Measurements from ENCODE around the gene YKT6. TPM values are rescaled to one million over a fixed set of nuclear protein-coding genes. Genes with fewer than 3 reads are reported as not detected.

YKT6 gene
- total and polyA plus RNA-seq, 2 donors (not counting 1 experiment from before 2014, with no cell fraction given), result 36.5 to 62.3 TPM

GRCh38 chr7:44185729-44186128, 15.0 kb upstream of the YKT6 start:
- intact Hi-C loops (cut with micrococcal nuclease), result no loop called here
- H3K9ac ChIP-seq (ENCODE audit: low read length), result no peak overlapping the region
- no peaks in the 10 kb centered on the region for H3K4me1 ChIP-seq (ENCODE audit: control insufficient read depth in 2 of 2, insufficient read depth in 2 of 2, low read length in 2 of 2)
- ATAC-seq (ENCODE audit: low read depth), result no peak
- no peaks in the 10 kb centered on the region for H3K36me3 ChIP-seq (replicated peaks in 1 of 2; ENCODE audit: control extremely low read depth in 1 of 2, control insufficient read depth in 1 of 2, extremely low read depth in 1 of 2, insufficient read depth in 2 of 2, low read length in 1 of 2)
- ChIA-PET CTCF (no interaction called here), POLR2A (interaction anchor here (0.8 kb wide), 1 partner anchor 15 kb away, joined by 3 read pairs; no protein-coding TSS in a partner anchor)
- H3K4me1 Mint-ChIP-seq, result no peaks in the 10 kb centered on the region
- H3K4me2 ChIP-seq (replicated peaks; ENCODE audit: low read depth, low read length, poor library complexity, severe bottlenecking), result no peak overlapping the region
- H3K4me3 ChIP-seq (ENCODE audit: control extremely low read depth in 1 of 5, extremely low read depth in 1 of 5, insufficient read depth in 1 of 5, low read depth in 2 of 5, low read length in 4 of 5), result no peak overlapping the region
- no peak overlapping the region for H2AFZ ChIP-seq (ENCODE audit: insufficient read depth, low read depth, low read length, poor library complexity, severe bottlenecking)
- WGBS (ENCODE audit: insufficient coverage), result 83% methylated on average over 2 of the region's 5 CpGs
- H3K27ac Mint-ChIP-seq, result no peak overlapping the region
- TF ChIP-seq EZH2 (IDR thresholded peaks at IDR 0.05; ENCODE audit: borderline replicate concordance, insufficient read depth, low read depth, low read length, poor library complexity, severe bottlenecking) (no peak), CTCF (IDR thresholded peaks at IDR 0.05) (no peak)
- H3K27me3 ChIP-seq (replicated peaks in 1 of 4; ENCODE audit: control extremely low read depth in 1 of 4, control insufficient read depth in 3 of 4, insufficient read depth in 4 of 4, low read length in 3 of 4), result peaks cover 0 to 6% (median 0%) of the 10 kb centered on the region in 4 experiments
- no peak for DNase-seq
- H4K20me1 ChIP-seq (ENCODE audit: control insufficient read depth, insufficient read depth, low read length, poor library complexity, severe bottlenecking), result no peaks in the 10 kb centered on the region
- H3K9me3 ChIP-seq (ENCODE audit: control extremely low read depth in 1 of 3, control insufficient read depth in 2 of 3, insufficient read depth in 1 of 3, low read length in 2 of 3), result peaks cover 0 to 8% (median 0%) of the 10 kb centered on the region in 3 donors
- no peak overlapping the region for H3K4me3 Mint-ChIP-seq
- peaks cover 17% of the 10 kb centered on the region for H3K27me3 Mint-ChIP-seq
- H3K27ac ChIP-seq (ENCODE audit: low read length in 2 of 2), result no peak overlapping the region
- H3K79me2 ChIP-seq (ENCODE audit: control insufficient read depth, insufficient read depth, low read length), result no peaks in the 10 kb centered on the region
- H3K9me3 Mint-ChIP-seq (ENCODE audit: insufficient read depth), result peaks cover 2% of the 10 kb centered on the region

- Mint-ChIP-seq H3K27ac (no peak overlapping the region), H3K27me3 (peaks cover 12% of the 10 kb centered on the region), H3K4me3 (no peak overlapping the region), H3K9me3 (ENCODE audit: insufficient read depth) (peaks cover 2% of the 10 kb centered on the region), H3K4me1 (no peaks in the 10 kb centered on the region)
- no peak overlapping the region for H2AFZ ChIP-seq (ENCODE audit: insufficient read depth, low read depth, low read length, poor library complexity, severe bottlenecking)
- no peak overlapping the region for H3K4me3 ChIP-seq (ENCODE audit: control extremely low read depth in 1 of 5, extremely low read depth in 1 of 5, insufficient read depth in 1 of 5, low read depth in 2 of 5, low read length in 4 of 5)
- DNase-seq (no peak), ATAC-seq (ENCODE audit: low read depth) (no peak)
- TF ChIP-seq EZH2 (IDR thresholded peaks at IDR 0.05; ENCODE audit: borderline replicate concordance, insufficient read depth, low read depth, low read length, poor library complexity, severe bottlenecking), result no peak
- TF ChIP-seq CTCF (IDR thresholded peaks at IDR 0.05), result no peak
- H3K4me1 ChIP-seq (ENCODE audit: control insufficient read depth in 2 of 2, insufficient read depth in 2 of 2, low read length in 2 of 2), result no peaks in the 10 kb centered on the region
- H3K79me2 ChIP-seq (ENCODE audit: control insufficient read depth, insufficient read depth, low read length), result no peaks in the 10 kb centered on the region
- H3K9ac ChIP-seq (ENCODE audit: low read length), result no peak overlapping the region
- H4K20me1 ChIP-seq (ENCODE audit: control insufficient read depth, insufficient read depth, low read length, poor library complexity, severe bottlenecking), result no peaks in the 10 kb centered on the region
- peaks cover 0 to 6% (median 0%) of the 10 kb centered on the region in 4 experiments for H3K27me3 ChIP-seq (replicated peaks in 1 of 4; ENCODE audit: control extremely low read depth in 1 of 4, control insufficient read depth in 3 of 4, insufficient read depth in 4 of 4, low read length in 3 of 4)
- ChIA-PET CTCF (no interaction called here), POLR2A (no interaction called here)
- no peaks in the 10 kb centered on the region for H3K36me3 ChIP-seq (replicated peaks in 1 of 2; ENCODE audit: control extremely low read depth in 1 of 2, control insufficient read depth in 1 of 2, extremely low read depth in 1 of 2, insufficient read depth in 2 of 2, low read length in 1 of 2)
- WGBS (ENCODE audit: insufficient coverage), result 79% methylated on average over 4 of the region's 5 CpGs
- H3K9me3 ChIP-seq (ENCODE audit: control extremely low read depth in 1 of 3, control insufficient read depth in 2 of 3, insufficient read depth in 1 of 3, low read length in 2 of 3), result peaks cover 0 to 8% (median 0%) of the 10 kb centered on the region in 3 donors
- no peak overlapping the region for H3K27ac ChIP-seq (ENCODE audit: low read length in 2 of 2)
- no peak overlapping the region for H3K4me2 ChIP-seq (replicated peaks; ENCODE audit: low read depth, low read length, poor library complexity, severe bottlenecking)
- intact Hi-C loops (cut with micrococcal nuclease), result no loop called here
Measured at GRCh38 chr7:44186736-44187135, 14.0 kb upstream of the YKT6 start.

All from B cell (primary cell).